ENCODE data around the gene ASCC1.

ASCC1 gene

DNA sequence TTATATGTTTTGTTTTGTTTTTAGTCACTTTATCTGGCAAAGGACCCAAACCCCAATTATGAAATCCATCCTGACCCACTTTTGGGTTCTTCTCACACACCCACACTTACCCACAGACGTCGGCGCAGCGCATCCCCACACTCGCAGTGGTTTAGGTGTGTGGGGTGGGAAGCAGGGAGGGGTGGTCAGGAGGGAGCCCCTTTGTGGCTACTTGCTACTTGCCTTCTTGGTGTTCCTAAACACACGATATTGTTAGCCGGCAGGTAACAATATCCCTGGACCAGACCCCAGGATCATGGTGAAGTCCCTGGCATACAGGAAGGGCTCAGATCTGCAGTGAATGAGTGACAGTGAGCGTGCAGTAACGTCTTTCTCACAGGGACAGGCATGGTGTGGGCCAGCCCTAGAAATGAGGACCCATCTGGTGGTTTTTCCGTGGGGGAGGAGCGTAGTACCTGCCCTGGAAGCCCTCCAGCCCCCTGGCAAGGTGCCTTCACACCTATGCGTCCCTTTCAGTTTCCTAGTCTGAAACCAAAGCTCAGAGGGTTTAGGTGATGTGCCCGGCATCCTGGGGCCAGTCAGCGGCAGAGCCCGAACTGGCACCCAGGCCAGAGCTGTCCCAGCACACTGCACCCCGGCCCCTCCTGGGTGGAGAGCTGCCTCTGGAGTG lies 132.2 kb downstream of the ASCC1 start:
- no peak for DNase-seq (ENCODE audit: low read depth, low spot score)

DNA sequence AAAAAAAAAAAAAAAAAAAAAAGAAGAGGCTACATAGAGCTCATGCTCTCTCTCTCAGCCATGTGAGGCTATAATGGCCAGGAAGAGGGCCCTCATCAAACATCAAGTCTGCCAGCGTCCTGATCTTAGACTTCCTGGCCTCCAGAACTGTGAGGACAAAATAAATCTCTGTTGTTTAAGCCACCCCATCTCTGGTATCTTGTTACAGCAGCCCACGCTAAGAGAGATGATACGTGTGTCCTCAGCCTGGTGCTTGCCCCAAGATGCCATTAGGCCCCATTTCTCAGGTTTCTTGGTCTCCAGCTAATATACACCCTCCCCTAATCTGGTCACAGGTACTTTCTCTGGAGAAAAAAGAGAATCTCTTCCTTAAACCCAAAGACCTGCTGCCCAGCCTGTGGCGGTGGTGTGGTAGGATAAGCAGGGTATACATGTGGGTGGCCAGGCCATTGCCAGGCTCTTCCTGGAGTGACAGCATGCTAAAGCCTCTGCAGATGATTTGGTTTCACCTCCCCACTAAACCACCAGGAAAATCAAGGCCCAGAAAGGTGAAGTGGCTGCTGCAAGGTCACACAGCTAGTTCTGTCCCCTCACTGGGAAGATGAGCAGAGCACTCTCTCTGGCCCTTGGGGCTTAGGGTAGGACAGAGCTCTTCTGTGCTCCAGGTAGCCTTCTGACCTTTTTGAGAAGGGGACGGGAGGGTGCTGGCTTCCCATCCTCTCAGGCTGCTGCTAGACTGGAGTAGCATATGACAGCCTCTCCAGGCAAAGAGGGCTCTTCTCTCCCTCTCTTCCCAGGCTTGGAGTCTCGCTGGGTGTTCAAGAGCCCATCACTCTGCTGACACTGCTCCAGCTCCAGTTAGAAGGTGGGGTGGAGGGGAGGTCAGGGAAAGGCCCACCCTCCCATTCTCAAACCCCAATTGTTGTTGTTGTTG lies 133.0 kb downstream of the ASCC1 start:
- DNase-seq (ENCODE audit: low read depth, low spot score), result no peak

DNA sequence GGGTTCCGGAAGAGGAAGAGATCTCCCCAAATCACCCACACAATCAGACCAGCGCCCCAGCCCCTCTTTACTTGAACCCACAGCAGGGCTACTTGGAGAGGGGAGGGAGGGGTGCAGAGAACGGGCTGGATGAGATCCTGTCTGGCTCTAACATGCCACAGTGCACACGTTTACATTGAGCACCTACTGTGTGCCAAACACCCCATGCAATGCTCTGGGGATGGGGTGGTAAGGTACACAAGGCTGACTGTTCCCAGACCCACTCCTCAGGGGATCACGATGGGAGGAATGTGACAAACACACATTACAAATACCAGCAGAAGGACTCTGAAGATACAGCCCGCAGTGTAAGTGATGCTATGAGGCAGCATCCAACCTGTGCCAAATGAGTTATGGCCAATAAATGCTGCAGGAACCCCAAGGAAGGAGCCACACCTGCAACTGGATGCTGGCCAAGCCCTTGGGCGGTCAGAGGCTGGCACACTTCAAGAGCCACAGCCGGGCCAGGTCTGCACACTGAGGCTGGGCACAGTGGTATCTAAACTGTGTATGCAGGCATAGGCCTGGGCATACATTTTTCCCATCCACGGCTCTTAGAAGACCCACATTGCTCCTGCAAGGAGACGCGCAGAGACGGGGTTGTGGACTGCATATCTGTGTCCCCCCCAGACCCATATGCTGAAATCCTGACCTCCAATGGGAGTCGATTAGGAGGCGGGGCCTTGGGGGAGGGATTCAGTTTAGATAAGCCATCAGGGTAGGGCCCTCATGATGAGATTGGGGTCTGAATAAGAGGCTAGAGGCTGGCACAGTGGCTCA lies 134.1 kb downstream of the ASCC1 start:
- DNase-seq (ENCODE audit: low read depth, low spot score), result no peak

DNA sequence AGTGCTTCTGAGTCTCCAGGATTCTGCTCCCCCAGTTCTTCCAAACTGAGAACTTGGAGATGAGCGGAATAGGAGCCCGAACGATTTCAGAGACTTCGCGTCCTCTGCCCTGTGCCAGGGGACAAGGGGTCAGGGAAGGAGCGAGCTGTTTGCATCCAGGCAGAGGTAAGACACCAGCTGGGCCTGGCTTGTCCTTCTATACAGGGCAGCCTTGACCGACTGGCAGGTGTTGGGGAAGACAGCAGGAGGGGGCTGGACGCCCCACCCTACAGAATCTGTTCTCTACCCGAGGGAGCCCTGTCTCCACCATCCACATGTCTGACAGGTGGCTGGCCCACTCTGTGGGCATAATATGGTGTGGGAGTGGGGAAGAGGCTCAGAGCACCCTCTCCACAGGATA lies 134.9 kb downstream of the ASCC1 start:
- DNase-seq (ENCODE audit: low read depth, low spot score), result no peak

DNA sequence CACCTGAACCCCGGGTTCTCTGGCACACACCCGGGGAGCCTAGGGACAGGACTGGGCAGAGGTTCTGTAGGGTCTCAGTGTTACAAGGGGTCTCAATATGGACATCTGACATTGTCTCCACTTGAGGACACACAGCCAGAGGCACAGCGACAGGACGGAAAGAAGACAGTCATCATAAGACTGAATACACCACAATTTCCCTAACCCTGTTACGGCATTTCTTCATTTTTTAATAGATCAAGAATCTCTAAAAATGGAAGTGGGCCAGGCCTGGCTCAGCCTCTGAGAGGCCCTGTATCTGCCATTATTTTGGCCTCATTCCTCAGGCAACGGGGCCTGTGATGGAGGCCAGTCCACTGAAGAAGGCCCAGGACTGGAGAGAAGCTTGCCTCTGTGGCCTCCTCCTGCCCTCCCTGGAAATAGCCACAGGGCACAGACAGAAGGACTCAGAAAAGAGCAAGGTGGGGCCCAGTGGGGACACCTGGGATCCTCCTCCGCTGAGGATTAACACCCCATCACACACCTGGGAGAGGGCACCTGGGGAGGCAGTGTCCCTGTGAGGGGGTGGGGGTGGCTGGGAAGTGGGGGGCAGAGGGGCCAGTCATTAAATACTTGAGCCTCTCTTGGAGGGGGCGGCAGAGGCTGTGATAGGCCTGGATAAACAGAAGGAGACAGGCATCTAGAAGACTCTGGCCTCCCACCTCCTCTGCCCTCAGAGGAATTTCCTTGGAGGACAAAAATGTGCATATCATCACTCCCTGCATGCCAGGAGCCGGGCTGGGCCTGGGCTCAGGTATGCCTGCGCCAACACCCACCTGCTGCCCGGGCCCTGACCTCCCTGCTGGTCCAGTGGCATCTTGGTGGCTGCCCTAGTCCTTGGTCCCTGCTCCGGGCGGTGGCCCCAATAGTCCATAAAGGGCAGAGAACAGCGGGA lies 135.8 kb downstream of the ASCC1 start:
- DNase-seq (ENCODE audit: low read depth, low spot score), result no peak

DNA sequence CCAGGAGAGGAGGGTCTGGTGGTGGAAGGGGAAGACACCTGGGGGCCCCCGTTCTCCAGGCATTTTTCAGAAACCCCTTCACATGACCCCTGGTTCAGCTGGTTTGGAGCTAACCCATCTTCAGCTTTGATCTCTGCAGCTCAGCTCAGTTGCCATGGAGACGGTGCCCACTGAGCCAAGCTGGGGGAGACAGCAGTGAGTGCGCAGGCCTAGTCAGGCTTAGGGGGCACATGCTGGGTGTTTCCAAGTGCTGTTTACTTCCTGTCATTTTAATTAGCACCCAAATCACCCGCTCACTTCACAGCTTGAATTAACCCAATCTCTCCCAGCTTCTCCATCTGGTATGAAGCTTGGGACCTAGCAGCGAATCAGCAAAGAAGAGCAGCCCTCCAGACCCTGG lies 136.7 kb downstream of the ASCC1 start:
- no peak for DNase-seq (ENCODE audit: low read depth, low spot score)

DNA sequence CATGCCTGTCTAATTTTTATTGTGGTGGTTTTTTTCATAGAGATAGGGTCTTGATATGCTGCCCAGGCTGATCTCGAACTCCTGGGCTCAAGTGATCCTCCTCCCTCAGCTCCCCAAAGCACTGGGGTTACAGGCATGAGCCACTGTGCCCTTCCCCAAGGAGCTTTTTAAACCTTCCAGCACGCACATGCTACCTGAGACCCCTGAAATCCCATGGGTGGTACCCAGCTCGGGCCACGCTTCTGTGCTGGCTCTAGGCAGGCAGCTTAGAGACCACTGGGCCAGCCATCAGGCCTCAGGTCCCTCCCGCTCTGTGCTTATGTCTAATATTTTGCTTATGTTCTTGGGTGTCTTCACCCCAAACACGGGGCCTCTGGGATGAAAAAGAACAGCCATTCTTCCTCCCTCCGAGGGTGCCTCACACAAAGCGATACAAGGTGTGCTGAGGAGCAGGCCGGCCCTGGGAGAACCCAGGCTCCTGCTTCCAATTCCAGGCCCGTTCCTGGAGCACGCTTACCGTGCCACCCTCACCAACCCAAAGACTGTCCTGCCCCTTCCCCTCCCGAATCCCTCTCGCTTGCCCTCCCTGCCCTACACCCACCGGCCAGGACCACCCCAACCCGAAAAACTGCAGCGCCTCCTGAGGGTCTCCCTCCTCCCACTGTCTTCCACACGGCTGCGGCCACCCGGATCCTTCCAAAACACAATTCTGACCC lies 138.6 kb downstream of the ASCC1 start:
- no peak for DNase-seq (ENCODE audit: low read depth, low spot score)

DNA sequence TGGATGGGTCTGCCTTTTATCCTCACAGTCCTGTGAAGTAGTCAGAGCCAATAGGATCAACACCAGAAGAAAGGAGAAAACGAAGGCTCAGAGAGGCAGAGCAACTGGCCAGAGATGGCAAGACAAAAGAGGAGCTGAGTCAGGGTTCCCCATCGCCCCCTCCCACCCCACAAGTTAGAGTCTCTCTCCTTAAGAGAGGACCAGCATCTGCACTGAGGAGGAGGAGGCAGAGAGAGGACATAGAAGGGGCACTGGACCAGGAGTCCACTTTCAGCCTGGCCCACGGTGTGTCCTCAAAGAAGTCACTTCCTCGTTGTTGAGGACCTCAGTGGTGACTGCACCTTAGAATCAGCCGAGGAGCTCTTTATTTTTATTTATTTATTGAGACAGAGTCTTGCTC lies 139.3 kb downstream of the ASCC1 start:
- no peak for DNase-seq (ENCODE audit: low read depth, low spot score)

DNA sequence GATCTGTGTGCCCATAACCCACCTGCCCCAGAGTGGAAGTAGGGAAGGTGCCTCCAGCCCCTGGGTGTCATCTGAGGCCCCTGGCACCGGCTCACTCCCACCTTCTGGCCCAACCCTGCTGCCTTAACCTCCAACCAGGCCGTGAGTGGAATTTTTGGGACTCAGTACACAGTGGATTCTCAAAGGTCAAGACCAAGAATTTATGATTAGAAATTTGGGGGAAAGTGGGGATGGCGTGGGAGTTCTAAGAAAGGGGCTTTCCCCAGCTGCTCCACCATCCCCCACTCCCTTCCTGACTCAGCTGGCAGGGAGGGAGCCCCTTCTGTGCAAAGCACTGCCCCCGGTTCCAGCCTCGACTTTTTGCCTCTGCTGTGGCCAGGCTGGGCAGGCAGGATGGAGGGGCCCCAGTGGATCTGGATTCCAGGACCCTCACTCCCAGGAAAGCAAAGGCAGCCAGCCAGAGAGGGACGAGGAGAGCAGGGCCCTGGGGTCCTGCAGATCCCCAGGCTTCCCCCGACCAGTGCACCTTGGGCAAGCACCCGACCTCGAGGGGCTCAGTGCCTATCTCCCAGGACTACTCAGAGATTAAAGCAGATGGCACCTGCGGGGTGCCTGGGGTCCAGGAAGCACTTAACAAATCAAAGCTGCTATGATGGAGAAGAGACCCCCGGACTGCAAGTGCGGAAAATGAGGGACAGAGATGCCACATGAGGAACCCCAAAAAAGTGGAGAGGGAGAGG lies 140.5 kb downstream of the ASCC1 start:
- DNase-seq (ENCODE audit: low read depth, low spot score), result no peak

DNA sequence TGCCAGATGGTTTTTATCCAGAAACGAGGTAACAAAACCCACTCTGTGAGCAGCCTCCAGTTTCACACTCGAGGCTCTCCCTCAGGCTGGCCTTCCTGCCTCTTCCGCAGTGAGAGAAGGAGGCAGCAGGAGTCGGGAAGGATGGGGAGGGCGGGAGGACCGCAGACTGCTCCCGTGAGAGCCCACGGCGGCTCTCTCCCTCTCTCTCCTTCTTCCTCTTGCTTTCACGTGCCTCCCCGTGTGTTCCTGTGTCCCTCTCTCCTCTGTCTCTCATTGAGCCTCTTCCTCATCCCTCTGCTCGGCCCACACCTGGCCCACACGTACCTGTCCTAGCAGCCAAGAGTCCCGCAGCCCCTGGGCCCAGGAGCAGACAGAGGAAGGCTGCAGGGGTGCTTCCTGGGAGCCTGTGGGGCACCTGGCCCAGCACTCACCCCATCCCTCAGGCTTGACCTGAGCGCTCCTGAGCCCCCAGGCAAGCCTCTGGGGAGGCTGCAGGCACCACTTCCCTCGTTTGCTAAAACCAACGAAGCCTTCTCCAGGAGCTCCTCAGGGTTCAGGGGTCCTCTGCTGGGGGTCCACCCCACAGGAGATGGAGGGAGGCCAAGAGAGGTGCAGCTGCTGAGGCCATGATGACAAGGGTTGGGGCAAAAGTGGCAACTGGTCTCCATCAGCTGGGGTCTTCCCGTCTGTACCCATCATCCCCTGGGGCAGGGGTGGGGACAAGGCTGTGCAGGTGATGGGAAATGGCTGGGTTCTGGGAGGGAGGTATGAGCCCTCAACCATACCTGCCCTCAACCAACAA lies 141.3 kb downstream of the ASCC1 start:
- no peak for DNase-seq (ENCODE audit: low read depth, low spot score)

DNA sequence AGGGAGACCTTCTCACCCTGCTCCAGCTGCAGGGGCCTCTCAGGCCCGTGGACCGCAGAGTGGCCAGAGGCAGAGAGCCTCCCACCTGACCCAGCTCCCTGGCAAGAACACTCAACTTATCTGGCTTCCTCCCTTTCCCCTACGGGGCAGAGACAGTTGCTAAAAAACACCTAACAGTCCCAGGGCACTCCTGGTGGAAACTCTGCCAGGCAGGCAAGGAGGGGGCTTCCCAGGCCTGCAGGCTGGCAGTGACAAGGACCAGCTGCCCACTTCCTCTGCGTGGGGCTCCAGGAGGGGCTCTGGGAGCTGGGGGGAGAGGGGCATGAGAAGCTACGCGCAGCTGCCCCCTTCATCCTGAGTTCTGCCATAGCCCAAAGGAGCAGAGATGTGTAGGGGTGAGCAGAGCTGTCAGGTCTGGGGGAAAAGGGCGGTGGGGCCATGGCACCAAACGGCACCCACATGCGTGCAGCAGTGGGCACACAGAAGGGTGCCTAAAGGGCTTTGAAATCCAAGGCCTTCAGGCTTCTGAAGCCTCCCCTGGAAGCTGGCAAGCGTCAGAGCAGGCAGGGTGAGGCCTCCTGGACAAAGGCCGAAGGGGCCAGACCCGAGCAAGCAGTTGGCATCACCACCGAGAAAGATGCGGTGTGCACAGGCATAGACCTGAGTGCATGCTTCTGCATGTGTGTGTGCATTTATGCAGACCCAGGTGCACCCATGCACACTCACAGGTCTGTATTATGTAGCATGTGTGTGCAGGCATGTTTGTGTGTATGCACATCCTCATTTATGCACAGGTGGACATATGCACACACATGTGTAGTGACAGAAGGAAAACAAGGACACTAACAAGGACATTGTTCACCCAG lies 142.1 kb downstream of the ASCC1 start:
- DNase-seq (ENCODE audit: low read depth, low spot score), result no peak

DNA sequence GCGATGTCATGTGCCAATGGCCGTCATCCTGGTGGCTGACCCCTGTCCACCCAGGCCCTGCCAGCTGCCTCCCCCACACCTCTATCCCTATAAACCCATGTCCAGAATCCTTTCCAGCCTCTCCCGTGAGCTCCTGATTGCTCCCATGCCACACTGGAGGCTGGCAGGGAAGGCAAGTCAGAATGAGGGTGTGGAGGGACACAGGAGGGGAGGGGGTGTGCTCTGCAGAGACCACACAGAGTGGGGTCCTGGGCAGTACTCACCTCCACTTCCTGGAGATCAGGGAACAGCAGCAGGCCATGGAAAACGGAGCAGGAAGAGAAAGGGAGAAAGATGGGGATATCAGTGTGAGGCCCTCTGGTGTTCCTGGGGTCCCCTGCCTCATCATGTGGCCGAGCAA lies 143.4 kb downstream of the ASCC1 start:
- no peak for DNase-seq (ENCODE audit: low read depth, low spot score)

DNA sequence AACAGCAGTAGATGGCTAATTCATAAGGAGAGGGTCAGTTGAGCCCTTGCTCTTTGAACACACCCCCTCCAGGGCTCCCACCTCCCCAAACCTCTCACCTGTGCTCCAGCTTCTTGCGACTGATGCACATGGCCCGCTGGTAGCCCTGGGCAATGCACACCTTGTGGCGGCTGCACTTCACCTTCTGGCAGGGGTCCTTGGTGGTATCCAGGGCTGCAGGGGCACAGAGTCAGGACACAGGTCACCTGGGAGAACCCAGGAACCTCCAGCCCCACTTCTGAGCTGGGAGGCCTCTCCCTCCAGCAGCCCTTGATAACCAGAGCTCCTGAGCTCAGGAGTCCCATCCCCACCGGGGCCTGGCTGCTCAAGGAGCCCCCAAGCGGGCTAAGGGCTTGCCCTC lies 144.0 kb downstream of the ASCC1 start:
- DNase-seq (ENCODE audit: low read depth, low spot score), result no peak

DNA sequence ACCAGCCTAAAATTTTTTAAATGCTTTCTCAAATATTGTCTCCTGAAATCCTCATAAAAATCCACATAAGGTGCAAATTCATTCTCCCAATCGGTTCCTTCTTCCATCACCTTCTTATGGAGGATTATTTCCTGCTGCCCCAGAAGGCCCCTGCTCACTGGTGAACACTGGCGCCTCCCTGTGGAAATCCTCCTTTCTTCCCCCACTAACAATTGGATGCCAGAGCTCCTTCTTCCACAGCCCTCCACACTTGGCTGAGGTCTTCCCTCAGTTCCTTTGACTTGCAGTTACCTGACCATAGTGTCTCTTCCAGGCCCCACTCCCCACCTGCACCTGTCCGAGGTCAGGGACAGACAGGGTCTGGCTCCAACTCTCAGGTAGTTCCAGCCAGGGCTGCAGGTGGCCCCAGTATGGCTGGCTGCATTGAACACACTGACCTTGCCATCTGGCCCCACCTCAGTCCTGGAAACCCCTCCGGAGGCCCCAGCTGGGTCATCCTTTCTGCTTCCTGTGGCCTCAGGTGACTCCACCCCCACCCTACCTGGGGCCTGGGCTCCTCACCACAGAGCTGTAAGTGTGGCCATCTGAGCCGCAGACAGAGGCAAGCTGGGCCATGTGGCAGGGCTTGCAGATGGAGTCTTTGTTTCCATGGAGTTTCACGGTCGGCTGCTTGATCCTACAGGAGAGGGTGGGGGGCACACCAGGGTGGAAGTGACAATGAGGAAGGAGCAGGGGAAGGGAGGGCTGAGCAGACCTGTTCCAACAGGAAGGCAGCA lies 146.1 kb downstream of the ASCC1 start:
- DNase-seq (ENCODE audit: low read depth, low spot score), result no peak

DNA sequence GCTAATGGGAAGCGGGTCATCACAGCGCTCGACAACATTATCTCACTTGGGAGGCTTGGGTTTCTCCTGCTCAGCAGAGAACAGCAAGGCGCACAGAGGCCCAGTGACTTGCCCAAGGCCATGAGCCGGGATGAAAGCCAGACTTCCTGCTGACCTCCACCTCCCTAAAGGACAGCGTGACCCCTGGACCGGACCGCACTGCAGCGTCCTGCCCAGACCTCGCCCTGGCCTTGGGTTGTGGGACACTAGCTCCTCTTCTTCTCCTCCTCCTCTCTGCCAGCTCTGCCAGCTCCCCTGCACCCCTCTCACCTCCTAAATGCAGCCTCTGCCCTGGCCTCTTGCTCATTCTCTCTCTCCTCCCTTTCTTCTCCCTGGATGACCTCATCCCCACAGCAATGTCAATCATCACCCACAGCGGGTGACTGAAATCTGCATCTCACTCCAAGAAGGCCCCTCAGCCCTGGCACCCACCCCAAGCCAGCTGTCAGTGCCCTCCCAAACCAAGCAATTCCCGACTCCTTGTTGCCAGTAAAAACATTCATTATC lies 147.1 kb downstream of the ASCC1 start:
- no peak for DNase-seq (ENCODE audit: low read depth, low spot score)

DNA sequence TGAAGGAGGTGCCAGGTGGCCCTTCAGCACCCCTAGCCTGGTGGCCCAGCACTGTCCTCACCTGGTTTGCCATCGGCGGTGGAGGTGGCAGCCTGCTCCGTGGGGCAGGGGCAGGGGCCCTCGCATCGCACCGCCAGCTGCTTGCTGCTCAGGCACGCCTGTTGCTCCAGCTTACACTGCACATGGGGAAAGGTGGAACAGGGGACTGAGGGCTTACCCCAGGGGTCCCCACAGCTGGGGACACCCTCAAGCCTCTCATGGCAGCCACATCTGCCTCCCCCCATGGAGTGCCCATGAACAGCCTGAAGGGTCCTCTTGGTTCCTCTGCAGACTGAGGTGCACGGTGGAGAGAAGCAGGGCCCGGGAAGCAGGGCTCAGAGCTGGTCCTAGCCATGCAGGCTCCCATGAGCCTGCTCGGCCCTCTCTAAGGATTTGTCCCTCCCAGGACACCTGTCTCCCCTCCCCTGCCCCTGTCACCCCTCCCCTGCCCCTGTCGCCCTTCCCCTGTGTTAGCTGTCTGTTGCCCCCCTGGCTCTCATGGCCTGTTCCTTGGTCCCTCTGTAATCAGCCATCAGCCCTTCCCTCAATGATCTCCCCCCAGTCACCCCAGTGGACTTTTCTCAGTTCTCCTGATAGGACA lies 147.8 kb downstream of the ASCC1 start:
- no peak for DNase-seq (ENCODE audit: low read depth, low spot score)
